ENCODE measurements around the gene FHIT.

Gene FHIT

DNA sequence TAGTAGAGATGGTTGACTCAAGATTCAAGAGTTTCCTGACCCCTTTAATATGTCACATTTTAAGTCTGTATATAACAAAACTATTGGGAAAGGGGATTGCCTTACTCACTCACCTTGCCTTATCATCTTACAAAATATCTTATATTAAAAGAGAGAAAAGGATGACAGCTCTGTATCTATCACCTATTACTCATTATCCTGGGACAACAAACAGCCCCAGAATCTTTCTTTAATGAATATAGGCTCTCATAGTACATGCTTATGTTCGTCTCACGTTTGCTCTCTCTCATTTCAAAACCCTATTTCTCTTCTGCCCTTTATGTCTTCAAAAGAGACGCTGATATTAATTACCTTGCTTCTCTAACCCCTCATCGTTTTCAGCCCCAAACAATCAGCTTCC, 1178.0 kb downstream of the FHIT start:
- DNase-seq = no peak

- no peak for DNase-seq
Measured at GRCh38 chr3:60070366-60070765, 1180.9 kb downstream of the FHIT start.

DNA sequence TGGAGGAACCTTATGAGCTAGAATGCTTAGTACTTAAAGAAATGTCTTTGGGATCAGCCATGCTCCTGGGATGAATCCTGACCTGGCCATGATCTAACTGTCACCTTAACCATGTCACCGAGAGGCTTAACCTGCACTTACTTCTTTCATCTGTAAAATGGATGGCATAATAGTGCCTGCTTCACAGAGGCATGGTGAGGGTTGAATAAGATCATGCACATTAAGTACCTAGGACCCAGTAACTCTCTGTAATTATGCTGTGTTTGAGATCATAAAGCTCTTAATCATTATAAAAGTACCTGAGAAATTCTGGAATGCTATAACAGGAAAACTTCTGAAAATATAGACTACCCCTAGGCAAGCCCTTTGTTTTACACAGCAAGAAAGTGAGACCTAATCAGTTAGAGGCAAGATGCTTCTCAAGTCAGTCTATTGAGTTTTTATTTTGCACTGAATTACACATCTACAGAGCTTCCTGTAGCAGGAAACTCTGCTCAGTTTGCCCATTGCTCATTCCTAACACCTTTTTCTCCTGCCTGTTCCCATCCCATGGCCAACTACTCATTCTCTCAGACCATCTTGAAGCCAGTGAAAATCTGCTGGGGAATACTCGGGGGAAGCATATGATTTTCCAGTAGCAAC, 1185.9 kb downstream of the FHIT start:
- no peak for DNase-seq

- no peak for DNase-seq
Measured at GRCh38 chr3:60064210-60065178, 1186.8 kb downstream of the FHIT start.

GRCh38 chr3:60056404-60056803, 1194.8 kb downstream of the FHIT start:
- no peak for DNase-seq

GRCh38 chr3:60055765-60056164, 1195.5 kb downstream of the FHIT start:
- no peak for DNase-seq

- DNase-seq = no peak
Measured at GRCh38 chr3:60053526-60054265, 1197.6 kb downstream of the FHIT start.

DNA sequence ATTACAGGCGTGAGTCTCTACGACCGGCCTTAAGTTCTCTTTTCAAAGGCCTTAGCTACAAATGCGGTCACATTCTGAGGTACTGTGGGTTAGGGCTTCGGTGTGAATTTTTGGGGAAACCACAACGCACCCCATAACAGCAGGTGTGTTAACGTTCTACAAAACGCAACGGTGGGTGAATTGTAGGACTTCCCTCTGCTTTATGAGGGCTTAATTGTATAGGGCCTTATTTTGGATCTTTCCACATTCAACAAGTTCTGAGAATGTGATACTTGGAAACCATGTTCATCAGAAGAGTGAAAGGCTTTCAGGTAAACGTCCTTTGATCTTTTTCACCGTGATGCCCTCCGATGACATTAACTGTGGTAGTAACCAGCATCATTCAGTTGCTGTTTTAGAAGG, 1202.8 kb downstream of the FHIT start:
- no peak for DNase-seq

DNA sequence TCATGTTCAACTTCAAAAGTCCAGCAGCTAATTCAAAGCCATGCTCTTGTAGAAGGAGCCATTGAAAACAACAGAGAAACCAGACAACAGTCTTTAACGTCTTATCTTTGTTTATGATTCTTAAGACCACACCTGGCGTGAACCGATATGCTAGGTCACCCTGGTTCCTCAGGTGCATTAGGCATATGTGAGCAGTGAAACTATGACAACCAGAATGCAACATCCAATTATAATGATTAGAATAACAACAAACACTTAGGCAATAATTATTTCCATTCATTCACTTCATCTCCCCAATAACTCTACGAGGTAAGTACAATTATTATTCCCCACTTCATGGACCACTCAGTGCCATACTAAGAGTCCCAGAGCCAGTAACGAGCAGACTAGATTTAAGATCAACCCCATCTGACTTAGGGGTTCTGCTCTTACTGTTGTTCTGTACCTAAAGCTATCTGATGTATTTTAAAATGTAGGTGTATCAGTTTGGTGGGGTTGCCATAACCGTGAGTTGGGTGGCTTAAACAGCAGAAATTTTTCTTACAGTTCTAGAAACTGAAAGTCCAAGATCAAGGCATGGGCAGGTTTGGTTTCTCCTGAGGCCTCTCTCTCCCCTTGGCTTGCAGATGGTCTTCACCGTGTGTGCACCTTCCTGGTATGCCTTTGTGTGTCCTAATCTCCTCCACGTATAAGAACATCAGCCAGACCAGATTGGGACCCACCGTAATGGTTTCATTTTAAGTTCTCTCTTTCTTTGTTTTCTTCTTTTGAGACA, 1203.6 kb downstream of the FHIT start:
- DNase-seq = no peak

DNA sequence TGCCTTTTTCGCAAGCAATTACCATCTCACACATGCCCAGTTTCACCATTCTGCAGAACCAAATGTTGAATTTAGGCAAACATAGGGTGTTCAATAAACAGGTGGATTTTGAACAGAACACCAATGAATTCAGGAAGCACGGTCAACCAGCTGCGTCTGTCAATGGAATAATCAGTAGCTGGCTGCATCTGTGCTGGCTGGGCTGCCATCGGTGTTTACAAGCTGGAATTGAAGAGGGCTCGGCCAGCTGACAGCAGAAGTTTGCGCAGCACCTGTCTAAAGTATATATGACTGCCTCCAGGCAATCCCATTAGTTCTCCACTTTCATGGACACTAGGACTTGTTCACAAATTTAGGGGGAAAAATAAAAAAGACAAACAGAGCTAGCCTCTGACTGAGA, 1205.0 kb downstream of the FHIT start:
- DNase-seq = no peak

- DNase-seq = no peak
Measured at GRCh38 chr3:60045686-60046085, 1205.6 kb downstream of the FHIT start.

DNA sequence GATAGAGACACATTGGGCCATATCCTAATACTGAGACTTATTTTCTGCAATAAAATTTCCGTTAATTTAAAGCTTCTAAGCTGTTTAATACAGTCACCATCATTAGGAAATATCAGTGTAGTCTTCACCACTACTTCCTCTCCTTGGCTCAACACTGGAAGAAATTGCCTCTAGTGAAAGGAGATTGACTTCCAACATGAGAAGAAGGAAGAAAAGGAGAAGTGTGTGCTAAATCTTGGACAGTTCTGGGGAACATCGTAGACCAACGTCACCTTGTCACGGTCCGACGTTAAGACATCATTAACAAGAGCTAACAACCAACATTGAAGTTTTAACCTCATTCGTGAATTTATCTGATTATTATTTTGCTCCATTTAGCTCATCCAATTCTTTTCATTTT, 1214.4 kb downstream of the FHIT start:
- DNase-seq = no peak

DNA sequence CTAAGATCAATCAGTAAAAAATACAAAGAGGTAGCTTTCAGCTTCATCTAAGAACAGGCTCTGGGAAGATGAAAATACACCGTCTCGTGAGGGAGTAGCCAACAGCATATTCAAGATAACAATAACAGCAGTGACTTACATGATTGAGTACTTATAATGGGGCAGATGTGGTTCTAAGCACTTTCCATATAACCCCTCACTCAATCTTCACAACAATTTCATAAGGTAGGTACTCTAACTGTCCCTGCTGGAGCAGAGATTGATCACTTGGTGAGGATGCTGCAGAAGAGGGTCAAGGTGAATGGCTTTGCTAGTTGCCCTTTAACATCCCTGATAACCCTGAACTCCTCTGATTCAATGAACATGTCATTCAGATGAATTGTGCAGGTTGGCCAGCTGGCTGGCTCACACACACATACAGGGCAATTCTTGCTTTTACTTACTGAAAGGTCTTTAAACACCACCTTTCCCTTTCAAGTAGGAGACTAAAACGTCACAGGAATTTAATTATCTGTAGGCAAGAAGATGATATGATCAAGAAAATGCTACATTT, 1217.3 kb downstream of the FHIT start:
- no peak for DNase-seq

DNA sequence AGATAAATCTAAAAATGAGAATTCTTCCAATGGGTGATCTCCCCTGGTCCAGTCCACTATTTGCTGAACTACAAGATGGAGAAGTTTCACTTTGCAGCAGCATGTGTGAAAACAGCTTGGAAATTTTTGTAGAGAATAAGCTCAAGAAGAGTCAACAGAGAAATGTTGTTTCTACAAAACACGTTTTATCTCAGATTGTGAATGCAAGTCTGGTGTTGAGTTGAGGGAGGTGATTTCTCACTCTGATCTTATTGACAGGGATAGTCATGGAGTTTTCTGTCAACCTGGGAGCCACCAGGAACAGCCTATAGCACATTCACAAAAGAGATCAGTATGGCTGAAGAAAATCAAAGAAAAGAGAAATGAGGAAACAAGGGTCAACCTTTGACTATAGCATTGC, 1220.3 kb downstream of the FHIT start:
- DNase-seq = no peak

GRCh38 chr3:60028233-60028632, 1223.0 kb downstream of the FHIT start:
- DNase-seq = no peak

- no peak for DNase-seq
Measured at GRCh38 chr3:60027335-60027734, 1223.9 kb downstream of the FHIT start.

- no peak for DNase-seq
Measured at GRCh38 chr3:60025096-60026050, 1225.9 kb downstream of the FHIT start.

GRCh38 chr3:60024400-60024799, 1226.9 kb downstream of the FHIT start:
- no peak for DNase-seq

GRCh38 chr3:60023189-60023588, 1228.1 kb downstream of the FHIT start:
- no peak for DNase-seq

- peak; percentile 40 for DNase-seq
Measured at GRCh38 chr3:60017631-60018030, 1233.6 kb downstream of the FHIT start.

- DNase-seq = no peak
Measured at GRCh38 chr3:60015032-60015705, 1236.1 kb downstream of the FHIT start.

Measured in NCI-H2029 treated with DMSO at 0.1 percent for 48 hours (cell line).